ENCODE measurements around the gene MDFIC. TPM values are rescaled to one million over a fixed set of nuclear protein-coding genes. Genes with fewer than 3 reads are reported as not detected.

Gene MDFIC
- total and polyA plus RNA-seq, 4 donors: 3.2 to 6.6 (median 5.3) TPM

DNA sequence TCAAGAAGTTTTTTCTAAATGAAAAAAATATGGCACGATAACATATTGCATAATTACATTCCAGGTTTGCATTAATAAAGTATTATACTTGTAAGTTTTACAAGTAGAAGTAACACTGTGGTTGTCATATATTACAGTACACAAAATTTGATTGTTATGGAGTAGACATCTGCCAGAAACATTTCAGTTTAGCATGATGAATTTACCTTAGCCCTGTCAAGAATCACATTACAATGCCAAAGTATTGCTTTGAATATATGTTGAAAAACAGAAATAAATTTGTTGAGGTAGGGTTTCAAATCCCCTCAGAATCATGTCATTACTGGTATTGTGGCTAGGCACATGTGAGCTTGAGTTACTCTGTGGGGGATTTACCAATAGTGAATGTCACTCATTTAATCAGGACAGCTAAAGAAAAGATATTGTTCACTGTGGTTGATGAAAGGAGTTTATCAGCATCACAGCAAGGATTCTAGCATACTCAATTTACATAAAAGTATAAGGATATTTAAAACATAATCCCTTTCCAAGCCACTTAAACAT, 112.1 kb downstream of the MDFIC start:
- WGBS: 95% methylated on average over 1 of the region's 1 CpG
- Histone ChIP-seq H3K4me1 (ENCODE audit: control insufficient read depth in 4 of 4, insufficient read depth in 4 of 4, low read length in 3 of 4) (no peaks in the 10 kb centered on the region), H3K36me3 (ENCODE audit: control insufficient read depth in 4 of 4, insufficient read depth in 3 of 4, low read depth in 1 of 4, low read length in 3 of 4) (no peaks in the 10 kb centered on the region), H3K9ac (ENCODE audit: low read depth in 1 of 2, low read length in 2 of 2) (no peak overlapping the region), H3K4me3 (ENCODE audit: low read depth in 1 of 3, low read length in 3 of 3) (no peak overlapping the region), H3K9me3 (ENCODE audit: control insufficient read depth in 4 of 4, low read length in 3 of 4) (no peaks in the 10 kb centered on the region), H3K27me3 (ENCODE audit: control insufficient read depth in 4 of 4, insufficient read depth in 4 of 4, low read length in 3 of 4) (no peaks in the 10 kb centered on the region), H3K27ac (ENCODE audit: low read depth in 1 of 2, low read length in 2 of 2) (no peak overlapping the region)
- TF ChIP-seq, protein P1, sequence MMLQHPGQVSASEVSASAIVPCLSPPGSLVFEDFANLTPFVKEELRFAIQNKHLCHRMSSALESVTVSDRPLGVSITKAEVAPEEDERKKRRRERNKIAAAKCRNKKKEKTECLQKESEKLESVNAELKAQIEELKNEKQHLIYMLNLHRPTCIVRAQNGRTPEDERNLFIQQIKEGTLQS (IDR thresholded peaks at IDR 0.05): no peak
- TF ChIP-seq, protein P2, sequence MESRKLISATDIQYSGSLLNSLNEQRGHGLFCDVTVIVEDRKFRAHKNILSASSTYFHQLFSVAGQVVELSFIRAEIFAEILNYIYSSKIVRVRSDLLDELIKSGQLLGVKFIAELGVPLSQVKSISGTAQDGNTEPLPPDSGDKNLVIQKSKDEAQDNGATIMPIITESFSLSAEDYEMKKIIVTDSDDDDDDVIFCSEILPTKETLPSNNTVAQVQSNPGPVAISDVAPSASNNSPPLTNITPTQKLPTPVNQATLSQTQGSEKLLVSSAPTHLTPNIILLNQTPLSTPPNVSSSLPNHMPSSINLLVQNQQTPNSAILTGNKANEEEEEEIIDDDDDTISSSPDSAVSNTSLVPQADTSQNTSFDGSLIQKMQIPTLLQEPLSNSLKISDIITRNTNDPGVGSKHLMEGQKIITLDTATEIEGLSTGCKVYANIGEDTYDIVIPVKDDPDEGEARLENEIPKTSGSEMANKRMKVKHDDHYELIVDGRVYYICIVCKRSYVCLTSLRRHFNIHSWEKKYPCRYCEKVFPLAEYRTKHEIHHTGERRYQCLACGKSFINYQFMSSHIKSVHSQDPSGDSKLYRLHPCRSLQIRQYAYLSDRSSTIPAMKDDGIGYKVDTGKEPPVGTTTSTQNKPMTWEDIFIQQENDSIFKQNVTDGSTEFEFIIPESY (IDR thresholded peaks at IDR 0.05): no peak
- TF ChIP-seq YY1 (IDR thresholded peaks at IDR 0.05) (no peak), HNF4A (conservative IDR thresholded peaks at IDR 0.05) (no peak), EGR1 (IDR thresholded peaks at IDR 0.05; ENCODE audit: low read depth in 2 of 2) (no peak), SP1 (IDR thresholded peaks at IDR 0.05) (no peak)
- no peak for DNase-seq (ENCODE audit: low spot score)

DNA sequence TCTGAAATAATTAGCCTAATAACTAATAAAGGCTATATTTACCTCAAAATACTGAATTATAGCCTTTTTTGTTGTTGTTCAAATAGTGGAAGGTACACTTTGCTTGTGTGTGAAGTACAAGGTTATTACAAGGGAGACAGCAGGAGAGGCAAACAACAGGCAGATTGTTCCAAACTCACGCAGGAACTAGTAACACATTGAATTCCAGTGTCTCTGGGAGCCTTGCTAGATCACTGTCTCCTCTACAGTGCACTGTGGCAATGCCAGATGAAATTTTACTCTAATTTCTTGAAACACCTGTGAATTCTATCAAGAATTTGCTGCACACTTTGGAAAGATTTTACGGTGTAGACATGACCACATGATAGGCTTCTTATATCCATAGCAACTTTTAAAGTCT, 112.6 kb downstream of the MDFIC start:
- no peaks in the 10 kb centered on the region for H3K27me3 ChIP-seq (ENCODE audit: control insufficient read depth in 4 of 4, insufficient read depth in 4 of 4, low read length in 3 of 4)
- DNase-seq (ENCODE audit: low spot score): no peak
- H3K4me1 ChIP-seq (ENCODE audit: control insufficient read depth in 4 of 4, insufficient read depth in 4 of 4, low read length in 3 of 4): no peaks in the 10 kb centered on the region
- H3K27ac ChIP-seq (ENCODE audit: low read depth in 1 of 2, low read length in 2 of 2): no peak overlapping the region
- TF ChIP-seq NR2F2 (IDR thresholded peaks at IDR 0.05) (no peak), RAD21 (IDR thresholded peaks at IDR 0.05) (no peak), SP1 (IDR thresholded peaks at IDR 0.05) (no peak), YY1 (IDR thresholded peaks at IDR 0.05) (no peak), HNF4A (conservative IDR thresholded peaks at IDR 0.05) (no peak), JUND (IDR thresholded peaks at IDR 0.05) (no peak), TAF1 (conservative IDR thresholded peaks at IDR 0.05) (no peak)
- TF ChIP-seq, protein P1 (IDR thresholded peaks at IDR 0.05): no peak
- TF ChIP-seq, protein P2 (IDR thresholded peaks at IDR 0.05): no peak
- TF ChIP-seq, protein P3, sequence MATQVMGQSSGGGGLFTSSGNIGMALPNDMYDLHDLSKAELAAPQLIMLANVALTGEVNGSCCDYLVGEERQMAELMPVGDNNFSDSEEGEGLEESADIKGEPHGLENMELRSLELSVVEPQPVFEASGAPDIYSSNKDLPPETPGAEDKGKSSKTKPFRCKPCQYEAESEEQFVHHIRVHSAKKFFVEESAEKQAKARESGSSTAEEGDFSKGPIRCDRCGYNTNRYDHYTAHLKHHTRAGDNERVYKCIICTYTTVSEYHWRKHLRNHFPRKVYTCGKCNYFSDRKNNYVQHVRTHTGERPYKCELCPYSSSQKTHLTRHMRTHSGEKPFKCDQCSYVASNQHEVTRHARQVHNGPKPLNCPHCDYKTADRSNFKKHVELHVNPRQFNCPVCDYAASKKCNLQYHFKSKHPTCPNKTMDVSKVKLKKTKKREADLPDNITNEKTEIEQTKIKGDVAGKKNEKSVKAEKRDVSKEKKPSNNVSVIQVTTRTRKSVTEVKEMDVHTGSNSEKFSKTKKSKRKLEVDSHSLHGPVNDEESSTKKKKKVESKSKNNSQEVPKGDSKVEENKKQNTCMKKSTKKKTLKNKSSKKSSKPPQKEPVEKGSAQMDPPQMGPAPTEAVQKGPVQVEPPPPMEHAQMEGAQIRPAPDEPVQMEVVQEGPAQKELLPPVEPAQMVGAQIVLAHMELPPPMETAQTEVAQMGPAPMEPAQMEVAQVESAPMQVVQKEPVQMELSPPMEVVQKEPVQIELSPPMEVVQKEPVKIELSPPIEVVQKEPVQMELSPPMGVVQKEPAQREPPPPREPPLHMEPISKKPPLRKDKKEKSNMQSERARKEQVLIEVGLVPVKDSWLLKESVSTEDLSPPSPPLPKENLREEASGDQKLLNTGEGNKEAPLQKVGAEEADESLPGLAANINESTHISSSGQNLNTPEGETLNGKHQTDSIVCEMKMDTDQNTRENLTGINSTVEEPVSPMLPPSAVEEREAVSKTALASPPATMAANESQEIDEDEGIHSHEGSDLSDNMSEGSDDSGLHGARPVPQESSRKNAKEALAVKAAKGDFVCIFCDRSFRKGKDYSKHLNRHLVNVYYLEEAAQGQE (IDR thresholded peaks at IDR 0.05): no peak
- H3K9ac ChIP-seq (ENCODE audit: low read depth in 1 of 2, low read length in 2 of 2): no peak overlapping the region
- no peaks in the 10 kb centered on the region for H3K36me3 ChIP-seq (ENCODE audit: control insufficient read depth in 4 of 4, insufficient read depth in 3 of 4, low read depth in 1 of 4, low read length in 3 of 4)
- 76% methylated on average over 2 of the region's 2 CpGs for WGBS
- no peak overlapping the region for H3K4me3 ChIP-seq (ENCODE audit: low read depth in 1 of 3, low read length in 3 of 3)
- no peaks in the 10 kb centered on the region for H3K9me3 ChIP-seq (ENCODE audit: control insufficient read depth in 4 of 4, low read length in 3 of 4)

All from liver (tissue), 9 donors.